ENCODE measurements around the gene LENG8. TPM values are rescaled to one million over a fixed set of nuclear protein-coding genes. Genes with fewer than 3 reads are reported as not detected.

The LENG8 gene
- total RNA-seq, 2 experiments from 2014 or later, result 165 to 170 TPM

GRCh38 chr19:54482889-54483288 is 33.9 kb downstream of the LENG8 start:
- peaks cover 4% of the 10 kb centered on the region for H3K4me1 Mint-ChIP-seq (ENCODE audit: low read depth)
- ATAC-seq, result no peak
- intact Hi-C loops (cut with micrococcal nuclease), result no loop called here

GRCh38 chr19:54484451-54484850 is 35.5 kb downstream of the LENG8 start:
- CTCF ChIA-PET, result no interaction called here
- no peaks in the 10 kb centered on the region for H3K36me3 Mint-ChIP-seq (ENCODE audit: low read depth)
- H3K4me1 Mint-ChIP-seq (ENCODE audit: low read depth), result peaks cover 4% of the 10 kb centered on the region
- intact Hi-C loops (cut with micrococcal nuclease), result no loop called here
- H3K4me3 Mint-ChIP-seq, result no peak overlapping the region
- TF ChIP-seq CTCF (IDR thresholded peaks at IDR 0.05), result no peak
- ATAC-seq, result no peak
- DNase-seq, result no peak
- no peak overlapping the region for H3K27ac Mint-ChIP-seq
- H3K9me3 Mint-ChIP-seq, result no peaks in the 10 kb centered on the region
- H3K27me3 Mint-ChIP-seq, result peaks cover 16% of the 10 kb centered on the region
- POLR2A ChIA-PET, result no interaction called here

More at GRCh38 chr19:54482889-54483288, 33.9 kb downstream of the LENG8 start:
- Mint-ChIP-seq H3K36me3 (ENCODE audit: low read depth) (no peaks in the 10 kb centered on the region), H3K4me3 (no peak overlapping the region), H3K27ac (no peak overlapping the region), H3K27me3 (peaks cover 18% of the 10 kb centered on the region), H3K9me3 (no peaks in the 10 kb centered on the region)
- CTCF ChIA-PET, result interaction anchor here (0.6 to 6.6 kb wide), 3 partner anchors 12 to 269 kb away, joined by 3 to 66 read pairs (median 3); no protein-coding TSS in a partner anchor
- DNase-seq, result no peak
- no peak for TF ChIP-seq CTCF (IDR thresholded peaks at IDR 0.05)
- POLR2A ChIA-PET, result no interaction called here

- H3K27ac Mint-ChIP-seq, result no peak overlapping the region
- no peak overlapping the region for H3K4me3 Mint-ChIP-seq
- no peaks in the 10 kb centered on the region for H3K36me3 Mint-ChIP-seq (ENCODE audit: low read depth)
- H3K4me1 Mint-ChIP-seq (ENCODE audit: low read depth), result peaks cover 4% of the 10 kb centered on the region
- peaks cover 15% of the 10 kb centered on the region for H3K27me3 Mint-ChIP-seq
- intact Hi-C loops (cut with micrococcal nuclease), result no loop called here
- POLR2A ChIA-PET, result no interaction called here
- no peak for TF ChIP-seq CTCF (IDR thresholded peaks at IDR 0.05)
- no peaks in the 10 kb centered on the region for H3K9me3 Mint-ChIP-seq
- ATAC-seq, result no peak
- CTCF ChIA-PET, result no interaction called here
- DNase-seq, result no peak
These were observed 36.9 kb downstream of the LENG8 start for GRCh38 chr19:54485851-54486250.

GRCh38 chr19:54489341-54489740 is 40.3 kb downstream of the LENG8 start:
- TF ChIP-seq CTCF (IDR thresholded peaks at IDR 0.05), result no peak
- Mint-ChIP-seq H3K4me3 (no peak overlapping the region), H3K27me3 (peaks cover 18% of the 10 kb centered on the region), H3K4me1 (ENCODE audit: low read depth) (peaks cover 2% of the 10 kb centered on the region), H3K36me3 (ENCODE audit: low read depth) (no peaks in the 10 kb centered on the region), H3K9me3 (no peaks in the 10 kb centered on the region), H3K27ac (no peak overlapping the region)
- DNase-seq (no peak), ATAC-seq (no peak)
- CTCF ChIA-PET, result interaction anchor here (1.0 to 1.5 kb wide), 2 partner anchors 8 to 10 kb away, joined by 4 to 7 read pairs; no protein-coding TSS in a partner anchor
- intact Hi-C loops (cut with micrococcal nuclease), result no loop called here
- POLR2A ChIA-PET, result interaction anchor here (0.6 kb wide), 1 partner anchor 193 kb away, joined by 5 read pairs; no protein-coding TSS in a partner anchor

- no peak for DNase-seq
- Mint-ChIP-seq H3K27ac (no peak overlapping the region), H3K4me3 (no peak overlapping the region), H3K4me1 (ENCODE audit: low read depth) (peaks cover 2% of the 10 kb centered on the region), H3K27me3 (peaks cover 17% of the 10 kb centered on the region), H3K36me3 (ENCODE audit: low read depth) (no peaks in the 10 kb centered on the region), H3K9me3 (no peaks in the 10 kb centered on the region)
- TF ChIP-seq CTCF (IDR thresholded peaks at IDR 0.05), result no peak
- ChIA-PET CTCF (interaction anchor here (1.0 to 1.5 kb wide), 2 partner anchors 9 to 11 kb away, joined by 4 to 7 read pairs; no protein-coding TSS in a partner anchor), POLR2A (no interaction called here)
- intact Hi-C loops (cut with micrococcal nuclease), result no loop called here
- ATAC-seq, result no peak
These were observed 40.8 kb downstream of the LENG8 start for GRCh38 chr19:54489766-54490165.

Measured in activated CD8-positive, alpha-beta T cell treated with anti-CD3 and anti-CD28 coated beads for 36 hours (primary cell).